ENCODE results near the gene AHCTF1.
"Not testable (repeated sequence)": the region's sequence is repeated elsewhere in the genome, so short reads cannot be mapped to it uniquely, and the experiment has no call there.

The AHCTF1 gene

DNA sequence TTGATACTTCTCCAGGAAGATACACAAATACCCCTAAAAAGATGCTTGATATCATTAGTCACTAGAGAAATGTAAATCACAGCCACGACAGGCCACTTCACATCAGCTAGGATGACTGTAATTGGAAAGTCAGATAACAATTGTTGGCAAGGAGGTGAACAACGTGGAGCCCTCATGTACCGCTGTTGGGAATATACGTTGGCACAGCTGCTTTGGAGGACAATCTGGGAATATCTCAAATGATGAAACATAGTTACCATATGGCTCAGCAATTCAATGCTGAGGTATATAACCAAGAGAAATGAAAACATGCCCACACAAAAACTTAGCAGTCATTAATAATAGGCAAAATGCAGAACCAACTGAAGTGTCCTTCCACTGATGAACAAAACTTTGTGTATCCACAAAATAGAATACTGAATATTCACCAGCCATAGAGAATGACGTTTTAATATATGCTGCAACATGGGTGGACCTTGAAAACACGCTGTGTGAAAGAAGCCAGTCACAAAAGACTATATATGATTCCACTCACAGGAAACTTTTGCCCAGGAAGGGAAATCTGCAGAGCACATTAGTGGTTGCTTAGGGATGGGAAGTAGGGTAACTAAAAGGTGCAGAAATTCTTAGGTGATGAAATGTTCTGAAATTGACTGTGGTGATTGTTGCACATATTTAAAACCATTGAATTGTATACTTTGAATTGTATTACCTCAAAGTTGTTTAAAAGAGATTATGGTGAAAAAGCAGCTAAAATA lies 95.4 kb downstream of the AHCTF1 start:
- FAIRE-seq = no peak

DNA sequence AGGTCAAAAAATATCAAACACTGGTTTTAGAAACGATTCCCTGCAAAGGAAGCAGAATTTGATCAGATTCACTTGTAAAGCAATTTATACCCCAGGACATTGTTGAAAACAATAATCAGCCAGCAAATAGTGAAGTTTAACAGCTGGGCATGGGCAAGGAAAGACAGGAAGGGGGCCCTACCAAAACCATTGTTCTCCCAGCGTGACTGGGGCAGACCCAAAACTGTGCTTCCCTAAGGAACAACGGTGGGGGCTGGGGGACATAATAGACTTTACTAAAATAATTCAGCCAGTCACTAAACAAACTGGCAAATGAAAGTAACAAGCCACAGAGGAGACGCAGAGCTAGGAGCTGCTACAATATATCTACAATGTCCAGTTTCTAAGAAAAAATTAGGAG lies 100.2 kb downstream of the AHCTF1 start:
- FAIRE-seq = no peak

DNA sequence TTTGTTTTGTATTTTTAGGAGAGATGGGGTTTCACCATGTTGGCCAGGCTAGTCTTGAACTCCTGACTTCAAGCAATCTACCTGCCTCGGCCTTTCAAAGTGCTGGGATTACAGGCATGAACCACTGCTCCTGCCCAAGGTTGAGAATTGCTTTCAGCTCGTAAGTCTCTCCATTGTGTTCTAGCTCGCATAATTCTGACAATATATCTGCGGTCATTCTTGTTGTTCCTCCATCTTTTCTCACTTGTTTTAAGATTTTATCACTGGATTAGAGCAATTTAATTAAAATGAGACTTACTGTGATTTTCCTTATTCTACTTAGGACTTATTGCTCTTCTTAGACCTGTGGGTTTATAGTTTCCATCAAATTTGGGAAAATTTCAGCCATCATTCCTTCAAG lies 102.9 kb downstream of the AHCTF1 start:
- no peak for FAIRE-seq

DNA sequence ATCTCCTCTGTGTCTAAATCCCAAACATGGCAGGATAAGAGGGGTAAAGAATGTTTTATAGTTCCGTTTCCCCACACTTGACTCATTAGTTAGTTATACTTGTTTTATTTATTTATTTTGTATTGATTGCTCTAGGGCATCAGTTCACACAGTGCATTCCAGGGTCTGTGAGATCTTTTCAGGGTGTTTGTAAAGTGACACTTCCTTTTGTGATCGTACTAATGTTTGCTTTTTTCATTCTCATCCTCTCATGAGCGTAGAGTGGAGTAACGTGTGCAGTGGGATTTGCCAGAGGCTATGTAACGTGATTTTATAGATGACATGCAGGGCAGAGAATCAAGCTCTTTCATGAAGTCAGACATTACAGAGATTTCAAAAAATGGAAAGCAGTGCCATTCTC lies 104.4 kb downstream of the AHCTF1 start:
- FAIRE-seq = no peak

DNA sequence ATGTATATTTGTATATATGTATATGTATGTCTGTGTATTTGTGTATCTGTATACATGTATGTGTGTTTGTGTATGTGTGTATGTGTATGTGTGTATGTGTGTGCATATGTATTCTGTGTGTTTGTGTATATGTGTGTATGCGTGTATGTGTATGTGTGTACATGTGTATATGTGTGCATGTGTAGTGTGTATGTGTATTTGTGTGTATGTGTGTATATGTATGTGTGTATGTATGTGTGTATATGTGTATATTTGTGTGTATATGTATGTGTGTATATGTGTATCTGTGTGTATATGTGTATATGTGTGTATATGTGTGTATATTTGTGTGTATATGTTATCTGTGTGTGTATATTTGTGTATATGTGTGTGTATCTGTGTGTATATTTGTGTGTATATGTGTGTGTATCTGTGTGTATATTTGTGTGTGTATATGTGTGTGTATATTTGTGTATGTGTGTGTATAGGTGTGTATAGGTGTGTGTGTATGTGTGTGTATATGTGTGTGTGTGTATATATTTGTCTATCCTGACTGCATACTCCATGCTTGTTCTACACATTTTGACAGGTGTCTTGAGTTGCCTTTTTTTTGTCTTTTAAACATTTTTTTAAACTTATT lies 106.1 kb downstream of the AHCTF1 start:
- no peak for FAIRE-seq

DNA sequence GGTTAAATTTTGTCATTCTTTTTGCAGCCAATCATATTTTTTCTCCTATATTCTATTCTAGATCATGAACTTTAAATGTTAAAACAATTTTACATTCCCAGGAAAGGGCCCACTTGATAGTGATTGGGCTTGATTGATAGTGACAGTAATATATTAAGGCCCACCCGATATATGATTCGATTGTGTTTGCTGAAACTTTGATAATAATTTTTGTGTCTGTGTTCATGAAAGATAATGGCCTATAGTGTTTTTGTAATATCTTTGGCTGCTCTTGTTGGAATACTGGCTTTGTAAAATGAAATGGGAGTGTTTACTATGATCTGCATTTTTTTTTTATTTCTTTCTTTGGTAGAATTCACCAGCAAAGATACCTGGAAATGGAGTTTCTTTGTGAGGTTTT lies 107.2 kb downstream of the AHCTF1 start:
- no peak for FAIRE-seq

DNA sequence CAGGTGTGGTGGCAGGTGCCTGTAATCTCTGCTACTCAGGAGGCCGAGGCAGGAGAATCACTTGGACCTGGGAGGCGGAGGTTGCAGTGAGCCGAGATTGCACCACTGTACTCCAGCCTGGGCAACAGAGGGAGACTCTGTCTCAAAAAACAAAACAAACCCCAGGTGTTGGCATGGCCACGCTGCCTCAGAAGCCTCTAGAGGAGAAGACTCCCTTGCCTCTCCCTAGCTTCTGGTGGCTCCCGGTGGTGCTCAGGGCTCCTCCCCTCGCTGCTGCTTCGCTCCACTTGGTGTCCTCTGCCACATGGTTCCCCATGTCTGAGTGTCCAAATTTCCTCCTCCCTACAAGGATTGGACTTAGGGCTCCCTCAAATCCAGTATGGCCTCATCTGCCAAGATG lies 109.6 kb downstream of the AHCTF1 start:
- FAIRE-seq = not testable (repeated sequence)

DNA sequence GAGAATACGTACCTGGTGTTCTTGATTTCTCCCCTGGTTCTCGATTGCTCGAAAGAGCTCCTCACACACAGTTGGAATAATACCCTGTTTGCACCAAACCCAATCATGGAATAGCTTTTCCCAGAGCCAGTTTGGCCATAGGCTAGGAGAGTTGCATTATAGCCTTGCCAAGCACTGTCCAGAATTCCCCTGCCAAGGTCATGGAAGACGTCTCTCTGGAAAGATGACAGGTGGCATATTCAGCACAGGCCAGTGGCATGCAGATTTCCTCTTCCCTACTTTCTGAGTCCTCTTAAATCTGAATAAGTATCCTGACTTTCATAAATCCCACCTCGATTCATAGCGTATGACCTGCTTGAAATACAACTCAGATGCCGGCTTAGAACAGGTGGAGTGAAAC lies 111.1 kb downstream of the AHCTF1 start:
- no peak for FAIRE-seq

DNA sequence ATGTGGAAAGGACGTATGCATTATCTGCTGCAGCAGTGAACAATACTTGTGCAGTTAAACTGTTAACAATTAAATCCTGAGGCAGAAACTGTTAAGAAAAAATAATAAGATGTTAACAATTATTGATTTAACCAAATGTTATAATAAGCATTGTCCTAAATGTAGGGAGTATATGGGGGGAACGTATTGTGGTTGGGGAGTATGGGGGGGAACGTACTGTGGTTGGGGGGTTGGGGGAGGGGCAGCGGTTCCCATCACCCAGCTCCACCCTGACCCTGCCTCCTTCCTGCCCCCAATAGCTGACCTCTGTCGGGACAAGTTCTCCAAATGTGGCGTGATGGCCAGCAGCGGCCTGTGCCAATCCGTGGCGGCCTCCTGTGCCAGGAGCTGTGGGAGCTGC lies 114.0 kb downstream of the AHCTF1 start:
- FAIRE-seq = not testable (repeated sequence)

DNA sequence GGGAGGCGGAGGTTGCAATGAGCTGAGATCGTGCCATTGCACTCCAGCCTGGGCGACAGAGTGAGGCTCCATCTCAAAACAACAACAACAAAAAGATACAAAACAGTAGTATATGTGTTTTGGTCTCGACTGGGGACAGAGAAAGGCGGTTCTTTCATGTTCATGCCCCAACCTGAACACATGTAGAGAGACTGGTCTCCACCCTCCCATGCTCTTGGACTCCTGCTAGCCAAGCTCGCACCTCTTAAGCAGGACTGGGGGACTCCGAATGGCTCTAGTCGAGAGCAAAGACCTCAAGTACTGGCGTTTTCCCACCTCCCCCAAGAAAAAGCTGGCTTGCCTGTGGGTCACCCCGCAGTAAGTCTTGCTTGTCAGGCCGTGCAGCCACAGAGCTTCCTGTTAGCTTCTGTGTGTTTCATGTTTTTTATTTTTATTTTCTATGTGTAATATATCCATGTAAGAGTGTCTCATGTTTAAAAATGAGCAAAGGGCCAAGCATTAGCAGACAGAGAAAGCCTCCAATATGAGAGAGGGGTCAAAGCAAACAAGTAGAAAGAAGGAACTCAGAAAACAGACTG lies 116.0 kb downstream of the AHCTF1 start:
- no peak for FAIRE-seq

DNA sequence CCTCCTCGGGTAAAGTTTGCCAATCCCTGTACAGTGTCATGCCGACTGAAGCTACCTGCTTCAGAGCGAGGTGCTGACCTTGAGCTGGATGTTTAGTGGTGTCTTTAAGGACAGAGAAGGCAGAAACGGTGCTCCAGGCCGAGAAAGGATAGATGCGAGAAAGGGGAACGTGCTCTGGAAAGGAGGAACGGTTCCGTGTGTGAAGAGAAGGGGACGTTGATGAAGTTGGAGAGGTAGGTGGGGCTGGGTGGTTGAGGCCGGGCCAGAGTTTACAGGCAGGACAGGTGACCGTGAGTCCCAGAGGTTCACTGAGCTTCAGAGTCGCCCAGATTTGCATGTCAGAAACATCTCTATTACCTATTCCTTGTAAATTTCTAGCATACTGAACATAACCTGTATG lies 116.9 kb downstream of the AHCTF1 start:
- no peak for FAIRE-seq

DNA sequence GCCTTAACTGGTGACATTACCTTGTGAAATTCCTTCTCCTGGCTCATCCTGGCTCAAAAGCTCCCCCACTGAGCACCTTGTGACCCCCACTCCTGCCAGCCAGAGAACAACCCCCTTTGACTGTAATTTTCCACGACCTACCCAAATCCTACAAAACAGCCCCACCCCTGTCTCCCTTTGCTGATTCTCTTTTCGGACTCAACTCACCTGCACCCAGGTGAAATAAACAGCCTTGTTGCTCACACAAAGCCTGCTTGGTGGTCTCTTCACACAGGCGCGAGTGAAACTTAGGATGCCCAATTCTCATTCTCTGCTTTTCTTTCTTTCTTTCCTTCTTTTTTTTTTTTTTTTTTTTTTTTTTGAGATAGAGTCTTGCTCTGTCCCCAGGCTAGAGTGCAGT lies 118.4 kb downstream of the AHCTF1 start:
- FAIRE-seq = not testable (repeated sequence)

DNA sequence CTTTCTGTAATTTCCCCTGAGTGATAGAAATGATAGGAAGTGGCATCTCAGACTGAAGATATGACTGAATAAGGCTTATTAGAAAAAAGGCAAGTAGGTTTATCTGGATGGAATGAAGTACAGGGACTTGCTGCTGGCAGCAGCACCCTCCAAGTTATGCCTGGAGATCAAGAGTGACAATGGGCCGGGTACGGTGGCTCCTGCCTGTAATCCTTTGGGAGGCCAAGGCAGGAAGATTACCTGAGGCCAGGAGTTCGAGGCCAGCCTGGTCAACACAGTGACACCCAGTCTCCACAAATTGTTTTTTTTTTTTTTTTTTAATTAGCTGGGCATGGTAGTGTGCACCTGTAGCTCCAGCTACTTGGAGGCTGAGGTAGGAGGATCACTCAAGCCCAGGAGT lies 119.8 kb downstream of the AHCTF1 start:
- no peak for FAIRE-seq

DNA sequence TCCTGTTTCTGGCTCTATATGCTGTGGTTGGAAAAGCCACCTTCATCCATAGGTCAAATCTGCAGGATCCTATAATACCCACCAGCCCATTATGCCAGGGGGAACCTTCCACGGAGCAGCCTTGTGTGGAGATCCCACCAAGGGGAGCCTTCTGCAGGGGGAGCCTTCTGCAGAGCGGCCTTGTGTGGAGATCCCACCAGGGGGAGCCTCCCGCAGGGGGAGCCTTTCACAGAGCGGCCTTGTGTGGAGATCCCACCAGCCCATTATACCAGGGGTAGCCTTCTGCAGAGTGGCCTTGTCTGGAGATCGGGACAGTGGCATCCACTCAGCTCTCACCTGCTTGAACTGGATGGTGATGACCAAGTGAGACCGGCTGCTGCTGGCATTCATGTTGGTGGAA lies 122.3 kb downstream of the AHCTF1 start:
- FAIRE-seq = no peak

DNA sequence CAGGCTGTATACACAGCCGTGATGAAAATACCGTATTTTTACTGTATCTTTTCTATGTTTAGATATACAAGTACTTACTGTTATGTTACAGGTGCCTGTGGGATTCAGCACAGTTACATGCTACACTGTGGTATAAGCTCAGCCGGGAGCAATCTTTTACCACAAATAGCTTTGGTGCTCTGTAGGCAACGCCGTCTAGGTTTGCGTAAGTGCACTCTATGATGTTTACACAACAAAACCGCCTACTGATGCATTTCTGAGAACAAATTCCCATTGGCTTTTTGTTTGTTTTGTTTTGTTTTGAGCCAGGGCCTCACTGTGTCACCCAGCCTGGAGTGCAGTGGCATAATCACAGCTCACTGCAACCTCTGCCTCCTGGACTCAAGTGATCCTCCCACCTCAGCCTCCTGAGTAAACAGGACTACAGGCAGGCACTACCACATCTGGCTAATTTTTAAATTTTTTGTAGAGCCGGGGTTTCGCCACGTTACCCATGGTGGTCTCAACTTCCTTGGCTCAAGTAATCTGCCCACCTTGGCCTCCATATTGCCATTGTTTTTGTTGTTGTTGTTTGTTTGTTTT lies 126.5 kb downstream of the AHCTF1 start:
- FAIRE-seq = no peak

DNA sequence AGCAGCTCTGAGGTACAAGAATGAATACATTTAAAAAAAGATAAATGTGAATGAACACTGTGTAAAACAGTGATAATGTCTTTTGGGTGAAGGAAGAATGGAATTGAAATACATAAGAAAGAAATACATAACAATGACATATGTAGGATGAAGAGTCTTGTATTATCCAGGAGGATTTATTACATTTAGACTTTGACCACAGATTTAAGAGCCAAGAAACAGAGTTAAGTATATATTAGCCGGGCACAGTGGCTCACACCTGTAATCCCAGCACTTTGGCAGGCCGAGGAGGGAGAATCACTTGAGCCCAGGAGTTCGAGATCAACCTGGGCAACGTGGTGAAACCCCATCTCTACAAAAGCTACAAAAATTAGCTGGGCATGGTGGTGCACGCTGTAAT lies 127.9 kb downstream of the AHCTF1 start:
- FAIRE-seq = no peak

DNA sequence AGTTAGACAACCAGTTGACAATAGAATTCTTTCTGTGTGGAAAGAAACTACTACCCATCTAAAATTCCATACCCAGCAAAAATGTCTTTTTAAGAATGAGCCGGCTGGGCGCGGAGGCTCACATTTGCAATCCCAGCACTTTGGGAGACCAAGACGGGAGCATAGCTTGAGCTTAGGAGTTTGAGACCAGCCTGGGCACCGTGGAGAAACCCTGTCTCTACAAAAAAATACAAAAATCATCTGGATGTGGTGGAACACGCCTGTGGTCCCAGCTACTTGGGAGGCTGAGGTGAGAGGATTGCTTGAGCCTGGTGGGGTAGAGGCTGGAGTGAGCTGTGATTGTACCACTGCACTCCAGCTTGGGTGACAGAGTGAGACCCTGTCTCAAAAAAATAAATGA lies 128.4 kb downstream of the AHCTF1 start:
- no peak for FAIRE-seq

DNA sequence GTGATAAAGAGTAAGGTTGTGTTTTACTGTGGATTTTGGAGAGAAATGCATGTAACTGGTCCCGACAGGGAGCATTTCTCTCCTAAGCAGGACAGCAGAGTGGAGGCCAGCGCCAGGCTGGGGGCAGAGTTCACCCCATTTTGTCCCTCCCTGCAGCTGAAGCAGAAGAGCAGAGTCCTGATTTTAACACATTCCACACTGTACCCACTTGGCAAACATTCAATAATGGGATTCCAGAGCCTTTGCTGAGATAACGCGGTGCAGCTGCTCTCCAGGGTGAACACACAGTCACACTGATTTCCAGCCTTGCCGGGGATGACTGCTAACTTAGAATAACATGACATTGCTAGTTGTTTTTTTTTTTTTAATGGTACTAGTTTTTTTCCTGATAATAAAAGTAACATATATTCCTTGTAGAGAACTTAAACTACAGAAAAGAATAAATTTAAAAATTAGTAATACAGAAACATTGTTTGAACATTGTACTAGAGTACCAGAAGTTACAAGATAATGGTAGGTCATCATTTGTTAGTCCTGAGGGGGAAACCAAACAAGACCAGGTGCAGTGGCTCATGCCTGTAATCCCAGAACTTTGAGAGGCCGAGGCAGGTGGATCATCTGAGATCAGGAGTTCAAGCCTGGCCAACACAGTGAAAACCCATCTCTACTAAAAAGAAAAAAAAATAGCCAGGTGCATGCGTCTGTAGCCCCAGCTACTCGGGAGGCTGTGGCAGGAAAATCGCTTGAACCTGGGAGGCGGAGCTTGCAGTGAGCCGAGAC lies 130.3 kb downstream of the AHCTF1 start:
- FAIRE-seq = no peak

DNA sequence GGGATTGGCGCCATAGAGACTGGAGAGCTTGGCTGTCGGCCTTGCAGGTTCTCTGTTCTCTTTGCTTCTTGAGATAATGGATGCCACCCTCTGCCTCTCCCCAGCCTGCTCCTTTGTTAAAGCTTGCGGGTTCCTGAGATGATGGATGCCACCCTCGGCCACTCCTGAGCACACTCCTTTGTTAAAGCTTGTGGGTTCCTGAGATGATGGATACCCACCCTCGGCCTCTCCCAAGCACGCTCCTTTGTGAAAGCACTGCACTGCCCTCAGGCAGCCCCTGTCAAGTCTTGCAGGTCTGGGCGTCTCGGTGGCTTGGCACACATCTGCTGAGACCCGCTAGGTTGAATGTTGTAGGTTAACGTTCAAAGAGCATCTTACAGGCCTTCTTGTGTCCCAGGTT lies 131.0 kb downstream of the AHCTF1 start:
- no peak for FAIRE-seq

DNA sequence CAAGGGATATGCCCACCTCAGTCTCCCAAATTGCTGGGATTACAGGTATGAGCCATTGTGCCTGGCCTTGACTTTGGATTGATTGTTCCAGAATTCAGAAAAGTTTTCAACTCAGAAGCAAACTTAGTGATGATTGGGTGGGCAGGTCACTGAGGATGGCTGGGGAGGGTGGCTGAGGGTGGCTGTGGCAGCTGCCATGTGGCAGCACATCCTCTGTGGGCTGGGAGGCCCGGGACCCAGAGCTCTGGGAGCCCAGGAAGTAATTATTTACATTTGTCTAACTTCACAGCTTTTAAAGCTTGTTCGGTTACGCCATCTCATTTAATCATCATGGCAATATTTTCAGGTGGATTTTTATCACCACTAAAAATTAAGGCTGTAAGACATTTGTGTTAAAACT lies 131.4 kb downstream of the AHCTF1 start:
- no peak for FAIRE-seq

DNA sequence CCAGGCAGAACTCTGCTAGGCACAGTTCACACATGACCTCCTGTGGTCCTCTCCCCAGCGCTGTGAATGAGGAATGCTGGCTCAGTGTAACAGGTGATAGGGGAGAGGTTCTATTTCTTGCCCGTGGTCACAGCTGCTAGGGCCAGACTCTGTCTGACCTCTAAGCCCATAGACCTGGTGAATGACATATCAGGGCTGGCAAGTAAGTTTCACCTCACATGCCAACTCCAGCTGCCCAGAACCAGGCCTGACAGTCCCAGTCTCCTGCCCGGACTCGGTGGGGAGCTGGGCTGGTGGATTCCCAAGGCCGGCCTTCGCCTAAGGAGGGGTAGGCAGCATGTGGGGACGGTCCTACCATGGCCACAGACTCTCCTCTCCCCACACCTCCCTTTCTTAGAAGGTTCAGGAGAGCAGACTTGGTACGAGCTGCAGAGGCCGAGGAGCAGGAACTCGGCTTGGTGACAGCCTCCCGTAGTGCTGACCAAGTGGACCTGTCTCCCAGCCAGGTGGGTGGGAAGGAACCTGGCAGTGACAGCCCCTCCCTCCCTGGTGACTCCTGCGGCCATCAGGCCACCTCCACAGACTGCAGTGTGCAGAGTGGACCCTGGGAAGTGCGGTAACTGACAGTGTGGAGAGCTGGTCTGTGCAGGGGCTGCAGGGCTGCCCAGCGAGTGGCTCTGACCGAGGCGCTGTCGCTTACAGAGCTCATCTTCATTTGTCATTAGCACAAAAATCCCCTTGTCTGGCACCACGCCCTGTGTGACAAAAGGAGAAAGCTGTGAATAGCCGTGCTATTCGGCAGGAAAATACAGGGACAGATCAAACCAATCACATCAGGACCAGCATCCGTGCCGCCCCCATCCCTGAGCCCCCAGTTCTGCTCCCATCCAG lies 132.9 kb downstream of the AHCTF1 start:
- FAIRE-seq = no peak

DNA sequence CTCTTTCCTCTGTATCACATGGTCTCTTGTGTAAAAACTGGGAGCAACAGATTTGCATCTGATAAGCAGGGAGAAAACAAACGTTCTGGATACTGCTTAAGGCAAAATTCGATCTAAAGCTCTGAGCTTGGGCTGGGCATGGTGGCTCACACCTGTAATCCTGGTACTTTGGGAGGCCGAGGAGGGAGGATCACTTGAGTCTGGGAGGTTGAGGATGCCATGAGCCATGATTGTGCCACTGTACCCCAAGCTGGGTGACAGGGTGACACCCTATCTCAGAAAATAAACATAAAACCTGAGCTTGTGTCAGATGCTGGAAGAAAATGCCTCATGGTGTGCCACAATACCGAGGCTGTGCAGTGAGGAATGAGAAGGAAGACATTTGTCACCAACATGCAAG lies 133.6 kb downstream of the AHCTF1 start:
- FAIRE-seq = no peak
